Panc1 (cell line): ENCODE results near the gene EIF3J. TPM values are rescaled to one million over a fixed set of nuclear protein-coding genes. Genes with fewer than 3 reads are reported as not detected.
A peak's percentile ranks its signal among the peaks of the same experiment; 100 is the strongest.

Experiments
- ATAC-seq: fragments of 200-7000 bp; cut with Tn5 transposase; 2 replicates; pipeline ENCODE4 v1.9.1; 2020; ENCODE audit warnings: mild to moderate bottlenecking, moderate library complexity
- BruUV-seq: library from RNA; stranded (reverse); fragments of 400-500 nt; replicated peaks from 2 replicates; lab custom pipeline; 2021; lab: Mats Ljungman, UMichigan
- CTCF ChIA-PET: fragments of 300-600 bp; sonication (Branson Sonifier 250); formaldehyde crosslinking; loops from one replicate; lab custom pipeline; 2022; ENCODE audit warnings: antibody characterized with exemption; lab: Charles Lee
- POLR2A ChIA-PET: fragments of 300-600 bp; sonication (Branson Sonifier 250); formaldehyde crosslinking; loops from one replicate; lab custom pipeline; 2022; ENCODE audit warnings: antibody characterized with exemption; lab: Charles Lee
- DNase-seq: peaks from one replicate; pipeline ENCODE4 v3.0.0-alpha.2; 2010; ENCODE audit warnings: low read depth, low spot score
- H3K27ac ChIP-seq: 2 replicates; pipeline ENCODE4 v1.5.1; 2011; ENCODE audit warnings: mild to moderate bottlenecking, low read length, inconsistent platforms
- H3K27me3 ChIP-seq: fragments of 200-500 bp; sonication (Bioruptor generic); 2 replicates; pipeline ENCODE4 v1.6.0; 2014; ENCODE audit warnings: low read length, inconsistent platforms; ENCODE audit not compliant: control insufficient read depth, insufficient read depth
- H3K36me3 ChIP-seq: fragments of 200-500 bp; sonication (Bioruptor generic); 2 replicates; pipeline ENCODE4 v1.5.1; 2014; ENCODE audit warnings: inconsistent platforms, mild to moderate bottlenecking, low read length, moderate library complexity; ENCODE audit not compliant: control insufficient read depth, insufficient read depth
- H3K4me1 ChIP-seq: 2 replicates; pipeline ENCODE4 v1.5.1; 2011; ENCODE audit warnings: inconsistent platforms, mild to moderate bottlenecking, low read length, moderate library complexity; ENCODE audit not compliant: control insufficient read depth, insufficient read depth
- H3K4me3 ChIP-seq, 2 experiments: 2 replicates each; pipeline ENCODE4 v1.5.1; 2011 to 2012; ENCODE audit warnings: low read depth in 2 of 2, low read length in 2 of 2, mild to moderate bottlenecking in 2 of 2, inconsistent platforms in 1 of 2, moderate library complexity in 1 of 2
- H3K9me3 ChIP-seq: fragments of 200-500 bp; sonication (Bioruptor generic); 2 replicates; pipeline ENCODE4 v1.5.1; 2014; ENCODE audit warnings: low read depth, mild to moderate bottlenecking, inconsistent platforms, low read length, moderate library complexity; ENCODE audit not compliant: control insufficient read depth, insufficient read depth
- POLR2AphosphoS5 ChIP-seq: IDR thresholded peaks from 2 replicates; pipeline ENCODE4 v1.6.1; 2012; ENCODE audit warnings: mild to moderate bottlenecking, low read depth, low read length, moderate library complexity
- SIN3A ChIP-seq: IDR thresholded peaks from 2 replicates; pipeline ENCODE4 v1.6.1; 2012; ENCODE audit warnings: low read depth, mild to moderate bottlenecking, low read length, moderate library complexity, borderline replicate concordance; ENCODE audit not compliant: insufficient read depth
- TCF7L2 ChIP-seq: IDR thresholded peaks from 2 replicates; pipeline ENCODE4 v1.6.1; 2011; ENCODE audit warnings: mild to moderate bottlenecking, low read depth, low read length, inconsistent platforms
- in situ Hi-C: cut with HindIII; loops from 2 replicates; pipeline ENCODE4 v1.10.0; 2016; ENCODE audit warnings: low sequenced_read_pairs, low pct_unique_long_range_greater_than_20kb
- intact Hi-C: fragments of 100-400 bp; cut with micrococcal nuclease; formaldehyde crosslinking; loops from one replicate; pipeline ENCODE4 v1.10.0; 2022; ENCODE audit not compliant: unreplicated experiment
- total RNA-seq: library from RNA; stranded (reverse); gene quantifications from one replicate; pipeline ENCODE4 v1.2.1, GENCODE V29; 2021; ENCODE audit not compliant: unreplicated experiment
- TF ChIP-seq, protein P1 (sequence below): fragments of 450-650 bp; IDR thresholded peaks from 2 replicates; pipeline ENCODE4 v1.5.1; 2017; ENCODE audit warnings: mild to moderate bottlenecking
- TF ChIP-seq, protein P2 (sequence below), 2 experiments: IDR thresholded peaks; 2 replicates each; pipeline ENCODE4 v1.6.1; 2011 to 2012; ENCODE audit warnings: low read depth in 2 of 2, control low read depth in 1 of 2, low read length in 1 of 2, mild to moderate bottlenecking in 1 of 2, moderate library complexity in 1 of 2; ENCODE audit not compliant: insufficient read depth in 1 of 2

Gene EIF3J
- total RNA-seq, 1 experiment from 2014 or later: 128 TPM

DNA sequence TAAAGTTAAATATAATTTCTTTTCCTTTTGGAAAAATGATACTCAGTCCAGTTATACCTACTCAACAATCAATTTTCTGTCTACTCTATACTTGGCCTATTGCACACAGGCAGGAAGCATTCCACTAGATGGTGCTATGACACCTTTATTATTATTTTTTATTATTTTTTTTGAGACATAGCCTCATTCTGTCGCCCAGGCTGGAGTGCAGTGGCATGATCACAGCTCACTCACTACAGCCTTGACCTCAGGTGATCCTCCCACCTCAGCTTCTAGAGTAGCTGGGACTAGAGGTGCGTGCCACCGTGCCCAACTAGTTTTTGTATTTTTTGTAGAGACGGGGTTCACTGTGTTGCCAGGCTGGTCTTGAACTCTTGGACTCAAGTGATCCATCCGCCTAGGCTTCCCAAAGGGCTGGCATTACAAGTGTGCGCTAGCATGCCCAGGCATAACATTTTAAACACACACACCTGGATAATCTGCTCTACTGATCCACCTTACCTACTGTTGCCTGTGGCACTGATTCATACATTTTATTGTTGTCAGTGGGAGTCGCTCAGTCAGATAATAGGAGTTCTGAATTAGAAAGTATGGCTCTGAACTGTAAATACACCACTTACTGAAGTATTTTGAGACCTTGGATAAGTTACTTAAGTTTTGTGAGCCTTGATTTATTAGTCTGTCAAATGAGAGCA lies 56.2 kb downstream of the EIF3J start:
- ChIA-PET CTCF (interaction anchor here (0.6 to 0.7 kb wide), 2 partner anchors 67 to 123 kb away, joined by 3 to 4 read pairs; no protein-coding TSS in a partner anchor), POLR2A (interaction anchor here (0.6 kb wide), 2 partner anchors 740 to 1396 kb away, joined by 3 to 4 read pairs; no protein-coding TSS in a partner anchor)
- Histone ChIP-seq H3K9me3 (no peaks in the 10 kb centered on the region), H3K27me3 (no peaks in the 10 kb centered on the region), H3K36me3 (peaks cover 13% of the 10 kb centered on the region), H3K27ac (no peak overlapping the region), H3K4me3 (no peak overlapping the region), H3K4me1 (no peaks in the 10 kb centered on the region)
- no TSS peak for BruUV-seq
- intact Hi-C loops (loop anchor here (10.0 kb wide), 1 partner anchor 142 kb away; the partner anchor contains the start of gene TRIM69), in situ Hi-C loops (no loop called here)
- DNase-seq: no peak
- TF ChIP-seq, protein P1, sequence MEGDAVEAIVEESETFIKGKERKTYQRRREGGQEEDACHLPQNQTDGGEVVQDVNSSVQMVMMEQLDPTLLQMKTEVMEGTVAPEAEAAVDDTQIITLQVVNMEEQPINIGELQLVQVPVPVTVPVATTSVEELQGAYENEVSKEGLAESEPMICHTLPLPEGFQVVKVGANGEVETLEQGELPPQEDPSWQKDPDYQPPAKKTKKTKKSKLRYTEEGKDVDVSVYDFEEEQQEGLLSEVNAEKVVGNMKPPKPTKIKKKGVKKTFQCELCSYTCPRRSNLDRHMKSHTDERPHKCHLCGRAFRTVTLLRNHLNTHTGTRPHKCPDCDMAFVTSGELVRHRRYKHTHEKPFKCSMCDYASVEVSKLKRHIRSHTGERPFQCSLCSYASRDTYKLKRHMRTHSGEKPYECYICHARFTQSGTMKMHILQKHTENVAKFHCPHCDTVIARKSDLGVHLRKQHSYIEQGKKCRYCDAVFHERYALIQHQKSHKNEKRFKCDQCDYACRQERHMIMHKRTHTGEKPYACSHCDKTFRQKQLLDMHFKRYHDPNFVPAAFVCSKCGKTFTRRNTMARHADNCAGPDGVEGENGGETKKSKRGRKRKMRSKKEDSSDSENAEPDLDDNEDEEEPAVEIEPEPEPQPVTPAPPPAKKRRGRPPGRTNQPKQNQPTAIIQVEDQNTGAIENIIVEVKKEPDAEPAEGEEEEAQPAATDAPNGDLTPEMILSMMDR: peak; percentile 73
- TF ChIP-seq POLR2AphosphoS5: no peak
- ATAC-seq: peak; percentile 83

DNA sequence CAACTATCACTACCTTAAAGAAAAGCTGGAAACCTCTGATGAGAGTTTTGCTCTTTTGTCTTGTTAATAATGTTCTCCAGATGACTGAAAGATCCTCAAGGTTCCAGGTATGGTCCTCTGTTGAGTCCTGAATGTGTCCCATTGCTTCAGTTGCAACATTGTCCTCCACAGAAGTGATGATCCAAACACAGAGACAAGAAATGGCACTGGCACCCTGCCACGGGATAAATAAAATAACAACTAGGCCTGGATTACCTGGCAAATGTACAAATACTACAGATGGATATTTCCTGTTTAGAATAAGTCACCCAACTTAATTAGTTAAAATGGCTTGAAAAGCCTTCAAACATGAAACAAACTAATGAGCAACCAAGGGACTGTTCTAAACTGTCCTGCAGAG lies 58.3 kb downstream of the EIF3J start:
- no peaks in the 10 kb centered on the region for H3K4me1 ChIP-seq
- no peaks in the 10 kb centered on the region for H3K27me3 ChIP-seq
- TF ChIP-seq TCF7L2 (no peak), POLR2AphosphoS5 (no peak), SIN3A (no peak)
- TF ChIP-seq, protein P2, sequence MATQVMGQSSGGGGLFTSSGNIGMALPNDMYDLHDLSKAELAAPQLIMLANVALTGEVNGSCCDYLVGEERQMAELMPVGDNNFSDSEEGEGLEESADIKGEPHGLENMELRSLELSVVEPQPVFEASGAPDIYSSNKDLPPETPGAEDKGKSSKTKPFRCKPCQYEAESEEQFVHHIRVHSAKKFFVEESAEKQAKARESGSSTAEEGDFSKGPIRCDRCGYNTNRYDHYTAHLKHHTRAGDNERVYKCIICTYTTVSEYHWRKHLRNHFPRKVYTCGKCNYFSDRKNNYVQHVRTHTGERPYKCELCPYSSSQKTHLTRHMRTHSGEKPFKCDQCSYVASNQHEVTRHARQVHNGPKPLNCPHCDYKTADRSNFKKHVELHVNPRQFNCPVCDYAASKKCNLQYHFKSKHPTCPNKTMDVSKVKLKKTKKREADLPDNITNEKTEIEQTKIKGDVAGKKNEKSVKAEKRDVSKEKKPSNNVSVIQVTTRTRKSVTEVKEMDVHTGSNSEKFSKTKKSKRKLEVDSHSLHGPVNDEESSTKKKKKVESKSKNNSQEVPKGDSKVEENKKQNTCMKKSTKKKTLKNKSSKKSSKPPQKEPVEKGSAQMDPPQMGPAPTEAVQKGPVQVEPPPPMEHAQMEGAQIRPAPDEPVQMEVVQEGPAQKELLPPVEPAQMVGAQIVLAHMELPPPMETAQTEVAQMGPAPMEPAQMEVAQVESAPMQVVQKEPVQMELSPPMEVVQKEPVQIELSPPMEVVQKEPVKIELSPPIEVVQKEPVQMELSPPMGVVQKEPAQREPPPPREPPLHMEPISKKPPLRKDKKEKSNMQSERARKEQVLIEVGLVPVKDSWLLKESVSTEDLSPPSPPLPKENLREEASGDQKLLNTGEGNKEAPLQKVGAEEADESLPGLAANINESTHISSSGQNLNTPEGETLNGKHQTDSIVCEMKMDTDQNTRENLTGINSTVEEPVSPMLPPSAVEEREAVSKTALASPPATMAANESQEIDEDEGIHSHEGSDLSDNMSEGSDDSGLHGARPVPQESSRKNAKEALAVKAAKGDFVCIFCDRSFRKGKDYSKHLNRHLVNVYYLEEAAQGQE (IDR thresholded peaks at IDR 0.05; ENCODE audit: insufficient read depth in 1 of 2, low read depth in 2 of 2, low read length in 1 of 2): no peak
- TF ChIP-seq, protein P1: no peak
- POLR2A ChIA-PET: no interaction called here
- intact Hi-C loops (loop anchor here (10.0 kb wide), 1 partner anchor 140 kb away; the partner anchor contains the start of gene TRIM69), in situ Hi-C loops (no loop called here)
- ATAC-seq: no peak
- CTCF ChIA-PET: no interaction called here
- no TSS peak for BruUV-seq
- DNase-seq: no peak
- H3K27ac ChIP-seq: no peak overlapping the region
- H3K4me3 ChIP-seq: no peak overlapping the region
- H3K36me3 ChIP-seq: peaks cover 8% of the 10 kb centered on the region
- no peaks in the 10 kb centered on the region for H3K9me3 ChIP-seq
